Epithelial cell of esophagus (primary cell): ENCODE measurements around the gene PLXNC1.

Experiments
- DNase-seq: peaks from one replicate; pipeline ENCODE4 v3.0.0; 2010; ENCODE audit warnings: low read depth
- H3K4me3 ChIP-seq: 2 replicates; pipeline ENCODE4 v1.5.1; 2011; ENCODE audit warnings: mild to moderate bottlenecking, low read length, control low read depth
- TF ChIP-seq, protein P1 (sequence below): IDR thresholded peaks from 2 replicates; pipeline ENCODE4 v1.5.1; 2011; ENCODE audit warnings: low read depth, mild to moderate bottlenecking, low read length, control low read depth, inconsistent platforms; ENCODE audit not compliant: insufficient read depth; ENCODE audit errors: missing control alignments

The PLXNC1 gene

GRCh38 chr12:94103986-94104385, 44.4 kb upstream of the PLXNC1 start:
- DNase-seq = peak; percentile 72
- TF ChIP-seq, protein P1, sequence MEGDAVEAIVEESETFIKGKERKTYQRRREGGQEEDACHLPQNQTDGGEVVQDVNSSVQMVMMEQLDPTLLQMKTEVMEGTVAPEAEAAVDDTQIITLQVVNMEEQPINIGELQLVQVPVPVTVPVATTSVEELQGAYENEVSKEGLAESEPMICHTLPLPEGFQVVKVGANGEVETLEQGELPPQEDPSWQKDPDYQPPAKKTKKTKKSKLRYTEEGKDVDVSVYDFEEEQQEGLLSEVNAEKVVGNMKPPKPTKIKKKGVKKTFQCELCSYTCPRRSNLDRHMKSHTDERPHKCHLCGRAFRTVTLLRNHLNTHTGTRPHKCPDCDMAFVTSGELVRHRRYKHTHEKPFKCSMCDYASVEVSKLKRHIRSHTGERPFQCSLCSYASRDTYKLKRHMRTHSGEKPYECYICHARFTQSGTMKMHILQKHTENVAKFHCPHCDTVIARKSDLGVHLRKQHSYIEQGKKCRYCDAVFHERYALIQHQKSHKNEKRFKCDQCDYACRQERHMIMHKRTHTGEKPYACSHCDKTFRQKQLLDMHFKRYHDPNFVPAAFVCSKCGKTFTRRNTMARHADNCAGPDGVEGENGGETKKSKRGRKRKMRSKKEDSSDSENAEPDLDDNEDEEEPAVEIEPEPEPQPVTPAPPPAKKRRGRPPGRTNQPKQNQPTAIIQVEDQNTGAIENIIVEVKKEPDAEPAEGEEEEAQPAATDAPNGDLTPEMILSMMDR = no peak

DNA sequence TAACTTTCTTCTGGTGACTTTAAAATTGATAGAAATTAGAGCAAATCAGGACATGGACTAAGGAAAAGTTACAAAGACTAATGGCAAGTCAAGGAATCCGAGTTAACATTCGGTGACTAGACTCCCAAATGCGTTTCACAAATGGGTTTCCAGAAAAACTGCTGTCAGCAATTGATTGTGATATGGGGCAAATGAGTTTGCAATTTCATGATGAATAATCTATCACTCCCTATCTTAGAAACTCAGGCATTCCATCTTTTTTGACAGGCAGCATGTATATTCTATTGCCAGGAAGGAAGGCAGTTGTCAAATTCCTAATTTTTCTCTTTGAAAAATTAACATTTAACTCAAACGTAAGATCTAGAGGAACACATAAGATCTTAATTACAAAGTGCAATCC, 40.5 kb upstream of the PLXNC1 start:
- H3K4me3 ChIP-seq = no peak overlapping the region
- no peak for DNase-seq
- TF ChIP-seq, protein P1 = no peak

More at GRCh38 chr12:94103986-94104385, 44.4 kb upstream of the PLXNC1 start:
- H3K4me3 ChIP-seq = no peak overlapping the region

- TF ChIP-seq, protein P1 = no peak
- no peak for DNase-seq
- H3K4me3 ChIP-seq = no peak overlapping the region
Observed at GRCh38 chr12:94109160-94109559, 39.2 kb upstream of the PLXNC1 start.

DNA sequence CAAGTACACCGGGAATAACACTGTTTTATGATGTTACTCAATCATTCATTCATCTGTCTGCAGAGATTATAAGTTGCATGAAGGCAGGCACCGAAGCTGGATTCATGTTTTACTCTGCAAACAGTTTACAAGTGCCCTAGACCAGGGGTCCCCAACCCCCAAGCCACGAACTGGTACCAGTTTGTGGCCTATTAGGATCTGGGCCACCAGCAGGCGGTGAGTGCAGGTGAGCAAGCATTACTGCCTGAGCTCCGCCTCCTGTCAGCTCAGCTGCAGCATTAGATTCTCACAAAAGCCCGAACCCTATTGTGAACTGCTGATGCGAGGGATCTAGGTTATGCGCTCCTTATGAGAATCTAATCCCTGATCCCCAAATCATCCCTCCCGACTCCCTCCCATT, 38.1 kb upstream of the PLXNC1 start:
- H3K4me3 ChIP-seq = no peak overlapping the region
- DNase-seq = no peak
- TF ChIP-seq, protein P1 = no peak

DNA sequence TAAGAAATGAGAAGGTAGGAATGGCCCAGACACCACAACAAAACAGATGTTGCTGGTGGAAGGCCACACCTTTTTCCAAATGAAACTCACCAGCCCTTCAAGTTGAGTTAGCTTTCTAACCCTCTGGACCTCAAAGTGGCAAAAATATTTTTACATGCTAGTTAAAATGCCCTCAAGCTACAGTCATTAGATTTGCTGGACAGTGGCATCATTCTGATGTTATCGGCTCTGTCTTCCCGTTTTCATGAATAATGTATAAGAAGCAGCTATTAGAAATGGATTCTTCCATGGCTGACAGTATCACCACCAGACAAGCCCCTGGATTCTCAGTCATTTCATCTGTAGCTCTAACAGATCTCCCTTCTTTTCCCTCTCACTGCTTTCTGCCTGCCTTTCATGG, 37.1 kb upstream of the PLXNC1 start:
- TF ChIP-seq, protein P1 = no peak
- no peak overlapping the region for H3K4me3 ChIP-seq
- no peak for DNase-seq

GRCh38 chr12:94112121-94112520, 36.3 kb upstream of the PLXNC1 start:
- H3K4me3 ChIP-seq = no peak overlapping the region
- DNase-seq = no peak
- TF ChIP-seq, protein P1 = no peak

DNA sequence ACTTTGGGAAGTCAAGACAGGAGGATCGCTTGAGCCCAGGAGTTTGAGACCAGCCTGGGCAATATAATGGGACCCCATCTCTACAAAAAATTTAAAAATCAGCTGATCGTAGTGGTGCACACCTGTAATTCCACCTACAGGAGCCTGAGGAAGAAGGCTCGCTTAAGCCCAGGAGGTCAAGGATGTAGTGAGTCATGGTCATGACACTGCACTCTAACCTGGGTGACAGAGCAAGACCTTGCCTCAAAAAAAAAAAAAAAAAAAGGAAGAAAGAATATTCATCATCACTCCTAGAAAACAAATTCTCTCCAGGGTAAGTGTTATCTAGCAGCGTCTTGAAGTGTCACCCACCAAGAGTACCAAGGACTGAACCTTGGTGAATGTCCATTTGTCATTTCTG, 34.2 kb upstream of the PLXNC1 start:
- DNase-seq = no peak
- no peak overlapping the region for H3K4me3 ChIP-seq
- TF ChIP-seq, protein P1 = no peak
